ENCODE measurements around the gene MDK.

DNA sequence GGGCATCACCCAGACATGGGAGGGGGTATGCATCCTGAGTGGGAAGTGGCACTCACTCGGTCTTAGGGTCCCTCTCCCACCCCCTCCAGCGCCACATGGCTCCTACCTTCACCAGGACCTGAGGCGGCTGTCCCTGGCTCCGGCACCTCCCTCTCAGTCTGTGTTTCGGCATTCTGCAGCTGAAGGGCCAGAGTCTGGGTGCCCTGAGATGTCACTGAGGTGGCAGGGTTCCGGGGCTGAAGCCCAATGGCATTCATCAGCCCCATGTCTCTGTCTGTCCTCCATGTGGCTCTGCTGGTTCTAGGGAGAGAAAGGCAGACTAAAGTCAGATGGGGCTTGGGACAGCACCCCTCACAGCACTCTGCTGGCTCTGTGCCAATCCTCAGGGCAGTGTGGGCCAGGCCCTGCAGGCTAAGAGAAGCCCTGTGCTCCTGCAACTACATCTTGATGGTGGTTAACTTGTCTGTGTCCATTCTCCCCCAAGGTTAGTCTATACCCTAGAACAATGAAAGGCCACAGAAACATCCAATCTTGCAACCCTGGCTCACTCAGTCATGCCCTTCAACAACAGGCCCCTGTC lies 27.0 kb downstream of the MDK start:
- TF ChIP-seq, protein P1, sequence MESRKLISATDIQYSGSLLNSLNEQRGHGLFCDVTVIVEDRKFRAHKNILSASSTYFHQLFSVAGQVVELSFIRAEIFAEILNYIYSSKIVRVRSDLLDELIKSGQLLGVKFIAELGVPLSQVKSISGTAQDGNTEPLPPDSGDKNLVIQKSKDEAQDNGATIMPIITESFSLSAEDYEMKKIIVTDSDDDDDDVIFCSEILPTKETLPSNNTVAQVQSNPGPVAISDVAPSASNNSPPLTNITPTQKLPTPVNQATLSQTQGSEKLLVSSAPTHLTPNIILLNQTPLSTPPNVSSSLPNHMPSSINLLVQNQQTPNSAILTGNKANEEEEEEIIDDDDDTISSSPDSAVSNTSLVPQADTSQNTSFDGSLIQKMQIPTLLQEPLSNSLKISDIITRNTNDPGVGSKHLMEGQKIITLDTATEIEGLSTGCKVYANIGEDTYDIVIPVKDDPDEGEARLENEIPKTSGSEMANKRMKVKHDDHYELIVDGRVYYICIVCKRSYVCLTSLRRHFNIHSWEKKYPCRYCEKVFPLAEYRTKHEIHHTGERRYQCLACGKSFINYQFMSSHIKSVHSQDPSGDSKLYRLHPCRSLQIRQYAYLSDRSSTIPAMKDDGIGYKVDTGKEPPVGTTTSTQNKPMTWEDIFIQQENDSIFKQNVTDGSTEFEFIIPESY (IDR thresholded peaks at IDR 0.05): no peak
- TF ChIP-seq HNF4A (conservative IDR thresholded peaks at IDR 0.05) (no peak), JUND (IDR thresholded peaks at IDR 0.05) (no peak)
- TF ChIP-seq, protein P2, sequence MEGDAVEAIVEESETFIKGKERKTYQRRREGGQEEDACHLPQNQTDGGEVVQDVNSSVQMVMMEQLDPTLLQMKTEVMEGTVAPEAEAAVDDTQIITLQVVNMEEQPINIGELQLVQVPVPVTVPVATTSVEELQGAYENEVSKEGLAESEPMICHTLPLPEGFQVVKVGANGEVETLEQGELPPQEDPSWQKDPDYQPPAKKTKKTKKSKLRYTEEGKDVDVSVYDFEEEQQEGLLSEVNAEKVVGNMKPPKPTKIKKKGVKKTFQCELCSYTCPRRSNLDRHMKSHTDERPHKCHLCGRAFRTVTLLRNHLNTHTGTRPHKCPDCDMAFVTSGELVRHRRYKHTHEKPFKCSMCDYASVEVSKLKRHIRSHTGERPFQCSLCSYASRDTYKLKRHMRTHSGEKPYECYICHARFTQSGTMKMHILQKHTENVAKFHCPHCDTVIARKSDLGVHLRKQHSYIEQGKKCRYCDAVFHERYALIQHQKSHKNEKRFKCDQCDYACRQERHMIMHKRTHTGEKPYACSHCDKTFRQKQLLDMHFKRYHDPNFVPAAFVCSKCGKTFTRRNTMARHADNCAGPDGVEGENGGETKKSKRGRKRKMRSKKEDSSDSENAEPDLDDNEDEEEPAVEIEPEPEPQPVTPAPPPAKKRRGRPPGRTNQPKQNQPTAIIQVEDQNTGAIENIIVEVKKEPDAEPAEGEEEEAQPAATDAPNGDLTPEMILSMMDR (IDR thresholded peaks at IDR 0.05; ENCODE audit: low read depth, low read length, missing input control): no peak
